MM.1S (cell line): ENCODE data around the gene PPP4R3A.

ENCODE experiments used
- CTCF ChIP-seq: fragments of 300-600 bp; sonication (generic); IDR thresholded peaks from 2 replicates; pipeline ENCODE4 v1.5.1; 2016; ENCODE audit warnings: antibody characterized with exemption, low read length, mixed read lengths
- EZH2 ChIP-seq: fragments of 300-600 bp; sonication (generic); optimal IDR thresholded peaks from 2 replicates; pipeline ENCODE3; 2017; ENCODE audit warnings: low read depth, mild to moderate bottlenecking, antibody characterized with exemption, low read length, mixed read lengths
- EZH2phosphoT487 ChIP-seq: fragments of 300-600 bp; sonication (generic); IDR thresholded peaks from 2 replicates; pipeline ENCODE4 v1.6.1; 2018; ENCODE audit warnings: antibody characterized with exemption, low read length

GRCh38 chr14:91501348-91501747 is 8.8 kb downstream of the PPP4R3A start:
- TF ChIP-seq CTCF, result no peak
- no peak for TF ChIP-seq EZH2
- no peak for TF ChIP-seq EZH2phosphoT487
